H1 (cell line): Measurements from ENCODE around the gene FLVCR2. TPM values are rescaled to one million over a fixed set of nuclear protein-coding genes. Genes with fewer than 3 reads are reported as not detected.

Experiments
- CTCF ChIA-PET: fragments of 300-600 bp; sonication (Branson Sonifier 250); formaldehyde crosslinking; loops from one replicate; lab custom pipeline; 2021; ENCODE audit not compliant: partially characterized antibody; lab: Charles Lee
- POLR2A ChIA-PET: fragments of 300-600 bp; sonication (Branson Sonifier 250); formaldehyde crosslinking; loops from one replicate; lab custom pipeline; 2021; ENCODE audit warnings: inconsistent platforms; ENCODE audit not compliant: partially characterized antibody; lab: Charles Lee
- DNase-seq, 2 experiments: peaks; one replicate each; pipeline versions ENCODE4 v3.0.0 to v3.0.0-alpha.2; 2010 to 2022; ENCODE audit warnings: low spot score in 2 of 2, low read depth in 1 of 2, mixed read lengths in 1 of 2
- FAIRE-seq: peaks from 2 replicates; lab custom pipeline; 2011; peaks lifted over from hg19 to GRCh38; lab: Jason Lieb, UNC
- H2AFZ ChIP-seq: 2 replicates; pipeline ENCODE4 v1.8.1; 2012; ENCODE audit warnings: low read length, inconsistent platforms
- H2AK5ac ChIP-seq: 2 replicates; pipeline ENCODE4 v1.6.1; 2013; ENCODE audit warnings: low read depth, low read length
- H2BK120ac ChIP-seq: replicated peaks from 2 replicates; pipeline ENCODE3; 2013; ENCODE audit warnings: low read depth, low read length, inconsistent platforms
- H2BK12ac ChIP-seq: 2 replicates; pipeline ENCODE4 v1.6.1; 2013; ENCODE audit warnings: low read depth, low read length
- H2BK15ac ChIP-seq: 2 replicates; pipeline ENCODE4 v1.6.1; 2013; ENCODE audit warnings: low read length
- H2BK20ac ChIP-seq: 2 replicates; pipeline ENCODE4 v1.6.1; 2013; ENCODE audit warnings: low read length
- H2BK5ac ChIP-seq: 2 replicates; pipeline ENCODE4 v1.6.1; 2013; ENCODE audit warnings: low read depth, low read length
- H3K14ac ChIP-seq: 2 replicates; pipeline ENCODE4 v1.6.1; 2013; ENCODE audit warnings: inconsistent platforms; ENCODE audit not compliant: insufficient read length
- H3K18ac ChIP-seq: 2 replicates; pipeline ENCODE4 v1.6.1; 2013; ENCODE audit warnings: low read length; ENCODE audit errors: extremely low read depth
- H3K23ac ChIP-seq: 2 replicates; pipeline ENCODE4 v1.6.1; 2013; ENCODE audit warnings: inconsistent platforms; ENCODE audit not compliant: insufficient read length
- H3K23me2 ChIP-seq: 2 replicates; pipeline ENCODE4 v1.6.1; 2013; ENCODE audit warnings: low read depth, low read length
- H3K27ac ChIP-seq: 2 replicates; pipeline ENCODE4 v1.6.1; 2011; ENCODE audit warnings: low read depth, low read length, inconsistent platforms
- H3K27me3 ChIP-seq, 4 experiments: replicated peaks in 1 of 4; 1 replicate in 1 of 4; 2 replicates in 3 of 4; pipeline versions ENCODE4 v1.6.1 to v1.8.1; 2011 to 2013; ENCODE audit warnings: low read length in 3 of 4, mild to moderate bottlenecking in 3 of 4, inconsistent platforms in 2 of 4, mixed read lengths in 2 of 4, moderate library complexity in 1 of 4; ENCODE audit not compliant: control insufficient read depth in 3 of 4, insufficient read depth in 3 of 4; ENCODE audit errors: extremely low read depth in 1 of 4
- H3K36me3 ChIP-seq, 4 experiments: 2 replicates each; pipeline versions ENCODE4 v1.6.1 to v1.8.1; 2011 to 2013; ENCODE audit warnings: mild to moderate bottlenecking in 4 of 4, low read length in 3 of 4, moderate library complexity in 2 of 4, control low read depth in 1 of 4, inconsistent platforms in 1 of 4; ENCODE audit not compliant: insufficient read depth in 4 of 4, control insufficient read depth in 2 of 4
- H3K4ac ChIP-seq: replicated peaks from 2 replicates; pipeline ENCODE3; 2013; ENCODE audit warnings: low read length, low read depth, mixed read lengths, inconsistent platforms; ENCODE audit not compliant: insufficient read length
- H3K4me1 ChIP-seq, 4 experiments: replicated peaks in 1 of 4; 1 replicate in 1 of 4; 2 replicates in 3 of 4; pipeline versions ENCODE4 v1.6.1 to v1.8.1; 2011 to 2013; ENCODE audit warnings: low read length in 3 of 4, inconsistent platforms in 2 of 4, mixed read lengths in 1 of 4; ENCODE audit not compliant: insufficient read depth in 4 of 4, control insufficient read depth in 3 of 4
- H3K4me2 ChIP-seq, 2 experiments: 2 replicates each; pipeline versions ENCODE4 v1.6.1 to v1.8.1; 2011 to 2013; ENCODE audit warnings: low read depth in 2 of 2, low read length in 2 of 2, control low read depth in 1 of 2, inconsistent platforms in 1 of 2, mild to moderate bottlenecking in 1 of 2; ENCODE audit not compliant: insufficient read depth in 1 of 2
- H3K4me3 ChIP-seq, 4 experiments: fragments of 200-600, 300-600 bp in 1 of 4; sonication (generic), shearing (Covaris generic), sonication (Bioruptor Twin) in 1 of 4; 2 replicates each; pipeline versions ENCODE4 v1.5.1 to v1.8.1; 2011 to 2016; ENCODE audit warnings: low read length in 4 of 4, low read depth in 3 of 4, control low read depth in 2 of 4, inconsistent platforms in 2 of 4, mild to moderate bottlenecking in 2 of 4, mixed read lengths in 1 of 4, moderate library complexity in 1 of 4; ENCODE audit not compliant: insufficient read depth in 2 of 4; ENCODE audit errors: extremely low read depth in 1 of 4
- H3K56ac ChIP-seq: replicated peaks from 2 replicates; pipeline ENCODE3; 2013; ENCODE audit warnings: low read depth, mild to moderate bottlenecking, mixed read lengths, low read length, inconsistent platforms; ENCODE audit not compliant: insufficient read length
- H3K79me1 ChIP-seq: 2 replicates; pipeline ENCODE4 v1.6.1; 2013; ENCODE audit warnings: low read depth, low read length, control low read depth
- H3K79me2 ChIP-seq, 2 experiments: 2 replicates each; pipeline versions ENCODE4 v1.6.1 to v1.8.1; 2012 to 2013; ENCODE audit warnings: low read length in 2 of 2, mild to moderate bottlenecking in 2 of 2, inconsistent platforms in 1 of 2; ENCODE audit not compliant: insufficient read depth in 2 of 2, control insufficient read depth in 1 of 2
- H3K9ac ChIP-seq, 4 experiments: replicated peaks in 1 of 4; 1 replicate in 1 of 4; 2 replicates in 3 of 4; pipeline versions ENCODE4 v1.6.1 to v1.8.1; 2011 to 2013; ENCODE audit warnings: low read depth in 3 of 4, low read length in 3 of 4, control low read depth in 2 of 4, mild to moderate bottlenecking in 2 of 4, moderate library complexity in 2 of 4, inconsistent platforms in 1 of 4; ENCODE audit errors: extremely low read depth in 1 of 4
- H3K9me3 ChIP-seq, 2 experiments: 2 replicates each; pipeline versions ENCODE4 v1.6.1 to v1.8.1; 2012 to 2013; ENCODE audit warnings: mild to moderate bottlenecking in 2 of 2, moderate library complexity in 2 of 2, control low read depth in 1 of 2, inconsistent platforms in 1 of 2, low read depth in 1 of 2, low read length in 1 of 2, mixed read lengths in 1 of 2; ENCODE audit not compliant: insufficient read depth in 2 of 2
- H4K20me1 ChIP-seq, 2 experiments: replicated peaks in 1 of 2; 2 replicates each; pipeline versions ENCODE3 to v1.8.1; 2011 to 2013; ENCODE audit warnings: inconsistent platforms in 2 of 2, low read length in 2 of 2, mild to moderate bottlenecking in 1 of 2; ENCODE audit not compliant: insufficient read depth in 2 of 2, control insufficient read depth in 1 of 2
- H4K5ac ChIP-seq: 2 replicates; pipeline ENCODE4 v1.6.1; 2013; ENCODE audit warnings: low read length, low read depth, mixed read lengths, inconsistent platforms; ENCODE audit not compliant: insufficient read length
- H4K8ac ChIP-seq: 2 replicates; pipeline ENCODE4 v1.8.0; 2013; ENCODE audit warnings: mild to moderate bottlenecking, moderate library complexity, low read length, inconsistent platforms; ENCODE audit not compliant: insufficient read depth; ENCODE audit errors: extremely low read depth
- H4K91ac ChIP-seq: replicated peaks from 2 replicates; pipeline ENCODE3; 2013; ENCODE audit warnings: low read length, mixed read lengths, inconsistent platforms; ENCODE audit not compliant: insufficient read length
- ATF3 ChIP-seq: IDR thresholded peaks from 2 replicates; pipeline ENCODE4 v1.6.1; 2011; ENCODE audit warnings: low read depth, mild to moderate bottlenecking, low read length; ENCODE audit not compliant: insufficient read depth
- CBX8 ChIP-seq: fragments of 300-800, 300-1000 bp; sonication (generic); IDR thresholded peaks from 2 replicates; pipeline ENCODE4 v1.7.1; 2016; ENCODE audit warnings: low read depth, low read length, borderline replicate concordance
- CEBPB ChIP-seq: IDR thresholded peaks from 2 replicates; pipeline ENCODE4 v1.6.1; 2012; ENCODE audit warnings: low read depth, low read length
- CREB1 ChIP-seq: IDR thresholded peaks from 2 replicates; pipeline ENCODE4 v1.6.1; 2012; ENCODE audit warnings: inconsistent platforms
- CTBP2 ChIP-seq: IDR thresholded peaks from 2 replicates; pipeline ENCODE4 v1.7.0; 2011; ENCODE audit warnings: borderline replicate concordance, mild to moderate bottlenecking, moderate library complexity, mixed read lengths, low read length; ENCODE audit not compliant: insufficient read depth, insufficient read length
- EZH2 ChIP-seq: fragments of 200-600 bp; sonication (generic); IDR thresholded peaks from 2 replicates; pipeline ENCODE4 v1.7.1; 2012; ENCODE audit warnings: low read depth, mild to moderate bottlenecking, moderate library complexity, low read length, inconsistent platforms; ENCODE audit not compliant: severe bottlenecking
- MAFK ChIP-seq: IDR thresholded peaks from 2 replicates; pipeline ENCODE4 v1.6.1; 2012; ENCODE audit warnings: low read depth, mild to moderate bottlenecking, improper control_type of control experiment, low read length
- MAX ChIP-seq: IDR thresholded peaks from 2 replicates; pipeline ENCODE4 v1.6.1; 2012; ENCODE audit warnings: inconsistent platforms
- RAD21 ChIP-seq, 2 experiments: IDR thresholded peaks in 1 of 2; conservative IDR thresholded peaks in 1 of 2; 2 replicates each; pipeline ENCODE4 v1.6.1; 2011; ENCODE audit warnings: low read depth in 2 of 2, low read length in 2 of 2, improper control_type of control experiment in 1 of 2, inconsistent platforms in 1 of 2, mild to moderate bottlenecking in 1 of 2, moderate library complexity in 1 of 2
- RBBP5 ChIP-seq: IDR thresholded peaks from 2 replicates; pipeline ENCODE4 v1.7.1; 2012; ENCODE audit warnings: low read depth, mild to moderate bottlenecking, inconsistent platforms, low read length, moderate library complexity, borderline replicate concordance
- SP4 ChIP-seq: IDR thresholded peaks from 2 replicates; pipeline ENCODE4 v1.6.1; 2012; ENCODE audit warnings: low read length, inconsistent platforms
- SRF ChIP-seq: IDR thresholded peaks from 2 replicates; pipeline ENCODE4 v1.6.1; 2011; ENCODE audit warnings: mild to moderate bottlenecking, low read depth, low read length, moderate library complexity
- WGBS, 2 experiments: shearing (Covaris generic) in 1 of 2; methylation state at CpG; one replicate each; pipeline versions ENCODE4 v1.1.6 to v1.1.7; 2013 to 2015; ENCODE audit warnings: low lambda C conversion rate in 2 of 2, mixed read lengths in 2 of 2, inconsistent platforms in 1 of 2, low coverage in 1 of 2, missing lambda C conversion rate in 1 of 2; ENCODE audit not compliant: insufficient replicate concordance in 2 of 2, insufficient coverage in 1 of 2, insufficient read length in 1 of 2; ENCODE audit errors: extremely low coverage in 1 of 2, missing lambda C conversion rate in 1 of 2; 5-methylcytosine and 5-hydroxymethylcytosine counted together
- polyA plus RNA-seq, 7 experiments: library from polyadenylated mRNA; depleted of rRNA in 3 of 7; stranded (reverse) in 5 of 7; unstranded in 2 of 7; fragments of >200 nt in 5 of 7; fragments of 200-250 nt in 2 of 7; gene quantifications; 1 replicate in 5 of 7; 2 replicates in 1 of 7; 4 replicates in 1 of 7; pipeline versions ENCODE4 v1.2.1 to v1.2.3, GENCODE V29; 2011 to 2013; ENCODE audit warnings: missing spikeins in 2 of 7, mixed read lengths in 2 of 7
- total RNA-seq: library from RNA; stranded (reverse); fragmentation: NEBNext Ultra II Directional; extraction: Animal tissue kit (Norgen Biotek cat#: 25700); gene quantifications from 2 replicates; pipeline ENCODE4 v1.2.1, GENCODE V29; 2021

Gene FLVCR2
- total and polyA plus RNA-seq, 2 of the 8 experiments (the other 6 are each of a cell fraction or from before 2014, with no cell fraction given): 7.1 to 8.2 TPM

GRCh38 chr14:75636100-75636692 is 57.8 kb downstream of the FLVCR2 start:
- H4K8ac ChIP-seq: no peak overlapping the region
- no peak overlapping the region for H2BK15ac ChIP-seq
- H2BK12ac ChIP-seq: no peak overlapping the region
- no peaks in the 10 kb centered on the region for H3K79me2 ChIP-seq
- H4K5ac ChIP-seq: no peak overlapping the region
- no peak overlapping the region for H3K14ac ChIP-seq
- no peaks in the 10 kb centered on the region for H3K79me1 ChIP-seq
- no peaks in the 10 kb centered on the region for H3K9me3 ChIP-seq
- no peak overlapping the region for H3K27ac ChIP-seq
- peak overlapping the region; percentile 17; the same call in 1 of the 2 replicates for H3K18ac ChIP-seq
- H3K56ac ChIP-seq: no peak overlapping the region
- H3K4me1 ChIP-seq: peaks cover 4 to 19% (median 14%) of the 10 kb centered on the region in 4 experiments
- 0 out of 2 replicates have a peak, but pooled peaks cover 1% of the 10 kb centered on the region for H3K23me2 ChIP-seq
- H2BK20ac ChIP-seq: no peak overlapping the region
- no peak overlapping the region for H2AFZ ChIP-seq
- DNase-seq (no peak), FAIRE-seq (no peak)
- no peak overlapping the region for H2BK120ac ChIP-seq
- H3K27me3 ChIP-seq: no peaks in the 10 kb centered on the region
- WGBS, 2 experiments: 85% methylated on average over 13 of the region's 13 CpGs; no CpG with 5 or more reads in 1 of the 2 experiments
- no peaks in the 10 kb centered on the region for H3K36me3 ChIP-seq
- no peak overlapping the region for H3K9ac ChIP-seq
- H4K20me1 ChIP-seq: no peaks in the 10 kb centered on the region
- CTCF ChIA-PET: interaction anchor here (0.7 to 3.5 kb wide), 13 partner anchors 10 to 83 kb away, joined by 3 to 19 read pairs (median 4); partner anchors contain the start of gene FLVCR2
- POLR2A ChIA-PET: interaction anchor here (1.0 to 3.2 kb wide), 5 partner anchors 10 to 59 kb away, joined by 3 to 11 read pairs (median 4); partner anchors contain the start of genes ERG28 and TTLL5
- no peak overlapping the region for H4K91ac ChIP-seq
- no peak overlapping the region for H3K4me2 ChIP-seq
- no peak overlapping the region for H2AK5ac ChIP-seq
- H3K23ac ChIP-seq: no peak overlapping the region
- no peak overlapping the region for H3K4me3 ChIP-seq
- no peak overlapping the region; the same call in 1 of the 2 replicates for H2BK5ac ChIP-seq
- H3K4ac ChIP-seq: no peak overlapping the region
- TF ChIP-seq RBBP5 (no peak), SP4 (no peak), SRF (no peak), RAD21 (IDR thresholded peaks at IDR 0.05 in 1 of 2, conservative IDR thresholded peaks at IDR 0.05 in 1 of 2; ENCODE audit: low read depth in 2 of 2, low read length in 2 of 2) (no peak), ATF3 (no peak), CTBP2 (no peak), EZH2 (no peak), CBX8 (no peak), MAX (no peak), MAFK (no peak), CEBPB (no peak), CREB1 (no peak)
